ENCODE data around the gene CFLAR.

DNA sequence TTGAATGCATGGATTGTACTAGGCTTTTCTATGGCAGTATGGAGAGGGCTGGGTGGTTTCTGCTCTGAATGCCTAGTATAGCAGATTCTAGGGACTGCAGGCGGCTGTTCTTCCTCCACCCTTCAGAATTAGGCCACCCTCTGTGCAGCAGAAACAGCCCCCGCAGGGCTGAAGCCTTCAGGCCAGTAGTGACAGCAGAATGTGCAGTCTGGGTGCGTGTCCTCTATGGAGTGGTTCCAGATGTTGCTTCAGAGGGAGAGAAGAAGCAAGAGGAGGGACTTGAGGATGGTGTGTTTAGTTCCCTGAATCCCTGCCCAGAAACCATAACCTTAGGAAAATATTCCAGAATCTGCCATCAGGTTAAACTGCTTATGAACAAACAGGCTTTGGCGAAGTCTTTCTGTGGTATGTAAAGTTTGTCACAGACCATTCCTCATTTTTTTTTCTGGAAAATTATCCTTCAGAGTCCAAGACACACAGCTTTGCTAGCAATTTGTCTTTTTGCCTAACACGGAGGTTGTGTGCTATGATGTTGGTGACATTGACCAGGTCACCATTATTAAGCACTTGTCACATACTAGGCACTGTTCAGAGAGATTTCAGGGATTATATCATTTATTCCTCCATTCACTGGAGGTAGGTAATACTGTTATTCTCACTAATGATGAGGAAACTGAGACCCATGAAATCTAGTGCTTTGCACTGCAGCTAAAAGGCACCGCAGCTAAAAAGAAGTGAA lies 88.1 kb downstream of the CFLAR start:
- TF ChIP-seq, protein P1, sequence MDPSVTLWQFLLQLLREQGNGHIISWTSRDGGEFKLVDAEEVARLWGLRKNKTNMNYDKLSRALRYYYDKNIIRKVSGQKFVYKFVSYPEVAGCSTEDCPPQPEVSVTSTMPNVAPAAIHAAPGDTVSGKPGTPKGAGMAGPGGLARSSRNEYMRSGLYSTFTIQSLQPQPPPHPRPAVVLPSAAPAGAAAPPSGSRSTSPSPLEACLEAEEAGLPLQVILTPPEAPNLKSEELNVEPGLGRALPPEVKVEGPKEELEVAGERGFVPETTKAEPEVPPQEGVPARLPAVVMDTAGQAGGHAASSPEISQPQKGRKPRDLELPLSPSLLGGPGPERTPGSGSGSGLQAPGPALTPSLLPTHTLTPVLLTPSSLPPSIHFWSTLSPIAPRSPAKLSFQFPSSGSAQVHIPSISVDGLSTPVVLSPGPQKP (IDR thresholded peaks at IDR 0.05; ENCODE audit: borderline replicate concordance, low read depth, low read length): no peak
- TF ChIP-seq, protein P2, sequence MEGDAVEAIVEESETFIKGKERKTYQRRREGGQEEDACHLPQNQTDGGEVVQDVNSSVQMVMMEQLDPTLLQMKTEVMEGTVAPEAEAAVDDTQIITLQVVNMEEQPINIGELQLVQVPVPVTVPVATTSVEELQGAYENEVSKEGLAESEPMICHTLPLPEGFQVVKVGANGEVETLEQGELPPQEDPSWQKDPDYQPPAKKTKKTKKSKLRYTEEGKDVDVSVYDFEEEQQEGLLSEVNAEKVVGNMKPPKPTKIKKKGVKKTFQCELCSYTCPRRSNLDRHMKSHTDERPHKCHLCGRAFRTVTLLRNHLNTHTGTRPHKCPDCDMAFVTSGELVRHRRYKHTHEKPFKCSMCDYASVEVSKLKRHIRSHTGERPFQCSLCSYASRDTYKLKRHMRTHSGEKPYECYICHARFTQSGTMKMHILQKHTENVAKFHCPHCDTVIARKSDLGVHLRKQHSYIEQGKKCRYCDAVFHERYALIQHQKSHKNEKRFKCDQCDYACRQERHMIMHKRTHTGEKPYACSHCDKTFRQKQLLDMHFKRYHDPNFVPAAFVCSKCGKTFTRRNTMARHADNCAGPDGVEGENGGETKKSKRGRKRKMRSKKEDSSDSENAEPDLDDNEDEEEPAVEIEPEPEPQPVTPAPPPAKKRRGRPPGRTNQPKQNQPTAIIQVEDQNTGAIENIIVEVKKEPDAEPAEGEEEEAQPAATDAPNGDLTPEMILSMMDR (conservative IDR thresholded peaks at IDR 0.05; ENCODE audit: low read depth, low read length): no peak
- TF ChIP-seq RAD21 (IDR thresholded peaks at IDR 0.05; ENCODE audit: low read length) (no peak), POLR2A (IDR thresholded peaks at IDR 0.05; ENCODE audit: low read depth, low read length) (no peak), MXI1 (IDR thresholded peaks at IDR 0.05; ENCODE audit: borderline replicate concordance, low read depth, low read length) (no peak), MAZ (IDR thresholded peaks at IDR 0.05; ENCODE audit: borderline replicate concordance, low read depth, low read length) (no peak), BHLHE40 (IDR thresholded peaks at IDR 0.05; ENCODE audit: low read depth, low read length) (no peak), CHD1 (IDR thresholded peaks at IDR 0.05; ENCODE audit: low read depth, low read length) (no peak), RFX5 (IDR thresholded peaks at IDR 0.05; ENCODE audit: low read depth, low read length) (no peak)
- TF ChIP-seq, protein P3, sequence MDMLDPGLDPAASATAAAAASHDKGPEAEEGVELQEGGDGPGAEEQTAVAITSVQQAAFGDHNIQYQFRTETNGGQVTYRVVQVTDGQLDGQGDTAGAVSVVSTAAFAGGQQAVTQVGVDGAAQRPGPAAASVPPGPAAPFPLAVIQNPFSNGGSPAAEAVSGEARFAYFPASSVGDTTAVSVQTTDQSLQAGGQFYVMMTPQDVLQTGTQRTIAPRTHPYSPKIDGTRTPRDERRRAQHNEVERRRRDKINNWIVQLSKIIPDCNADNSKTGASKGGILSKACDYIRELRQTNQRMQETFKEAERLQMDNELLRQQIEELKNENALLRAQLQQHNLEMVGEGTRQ (IDR thresholded peaks at IDR 0.05; ENCODE audit: low read depth, low read length): no peak

Measured in IMR-90 (cell line).